Left ventricle myocardium inferior (tissue), 1 donor: ENCODE results near the gene DAB2IP. TPM values are rescaled to one million over a fixed set of nuclear protein-coding genes. Genes with fewer than 3 reads are reported as not detected.
"Not testable (repeated sequence)": the region's sequence is repeated elsewhere in the genome, so short reads cannot be mapped to it uniquely, and the experiment has no call there.

Experiments
- DNase-seq: peaks from one replicate; pipeline ENCODE4 v3.0.0-alpha.2; 2020
- H3K27ac ChIP-seq: fragments of 200-600 bp; replicated peaks from 2 replicates; pipeline ENCODE4 v1.8.0; 2021
- H3K27me3 ChIP-seq: fragments of 200-600 bp; 2 replicates; pipeline ENCODE4 v1.8.0; 2021; ENCODE audit warnings: low read depth
- H3K36me3 ChIP-seq: fragments of 200-600 bp; 2 replicates; pipeline ENCODE4 v1.8.0; 2021
- H3K4me1 ChIP-seq: fragments of 200-600 bp; 2 replicates; pipeline ENCODE4 v1.8.0; 2021
- H3K4me3 ChIP-seq: fragments of 200-600 bp; 2 replicates; pipeline ENCODE4 v1.8.0; 2021; ENCODE audit warnings: mild to moderate bottlenecking, moderate library complexity
- H3K9me3 ChIP-seq: fragments of 200-600 bp; replicated peaks from 2 replicates; pipeline ENCODE4 v1.8.0; 2021
- intact Hi-C: fragments of 100-400 bp; cut with micrococcal nuclease; formaldehyde crosslinking; loops from one replicate; pipeline ENCODE4 v1.11.0; 2022
- total RNA-seq: library from RNA; stranded (reverse); fragmentation: NEBNext Ultra II Directional; extraction: Animal tissue kit (Norgen Biotek cat#: 25700); gene quantifications from one replicate; pipeline ENCODE4 v1.2.1, GENCODE V29; 2021
- TF ChIP-seq, protein P1 (sequence below): fragments of 200-600 bp; IDR thresholded peaks from 2 replicates; pipeline ENCODE4 v1.8.0; 2021; ENCODE audit warnings: antibody characterized with exemption, mild to moderate bottlenecking, borderline replicate concordance
- donor health status: DM: no; HTN: yes; CAD: no; lungs with severe emphysema.

The DAB2IP gene
- total RNA-seq, 1 donor from 2014 or later = 50.7 TPM

DNA sequence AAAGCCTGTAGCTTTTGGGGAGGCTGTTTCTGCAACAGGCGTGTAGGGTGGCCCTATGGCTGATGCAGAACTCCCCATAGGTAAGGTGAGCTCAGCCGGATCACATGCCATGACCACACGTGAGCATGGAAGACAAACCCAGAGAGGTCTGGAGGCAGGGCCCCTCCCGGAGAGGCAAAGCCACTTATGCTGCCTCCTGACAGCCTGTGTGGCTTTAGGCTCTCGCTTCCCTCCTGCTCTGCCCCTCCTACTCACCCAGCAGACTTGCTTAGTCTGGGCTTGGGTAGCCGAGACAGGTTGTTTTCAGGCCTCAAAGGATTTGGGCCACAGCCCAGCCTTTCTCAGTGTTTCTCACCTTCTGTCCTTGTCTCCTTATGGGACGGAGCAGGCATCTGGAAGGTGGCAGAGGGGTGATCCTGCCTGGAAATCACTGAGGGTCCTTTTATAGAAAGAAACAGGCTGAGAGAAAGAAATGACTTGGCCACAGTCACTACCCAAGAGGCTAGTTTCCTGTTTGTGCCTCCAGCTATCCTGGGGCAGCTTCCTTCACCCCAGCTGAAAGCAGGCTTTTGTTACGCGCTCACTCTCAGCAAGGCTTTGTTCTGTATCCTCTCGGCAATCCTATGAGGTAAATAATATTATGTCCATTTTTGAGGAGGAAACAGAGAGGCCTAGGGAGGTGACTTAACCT is 89.9 kb downstream of the DAB2IP start:
- H3K4me3 ChIP-seq = no peak overlapping the region
- no peaks in the 10 kb centered on the region for H3K36me3 ChIP-seq
- no peak for DNase-seq
- intact Hi-C loops = no loop called here
- peak overlapping the region; percentile 99 for H3K27ac ChIP-seq
- no peaks in the 10 kb centered on the region for H3K9me3 ChIP-seq
- no peaks in the 10 kb centered on the region for H3K27me3 ChIP-seq
- peaks cover 99% of the 10 kb centered on the region for H3K4me1 ChIP-seq
- TF ChIP-seq, protein P1, sequence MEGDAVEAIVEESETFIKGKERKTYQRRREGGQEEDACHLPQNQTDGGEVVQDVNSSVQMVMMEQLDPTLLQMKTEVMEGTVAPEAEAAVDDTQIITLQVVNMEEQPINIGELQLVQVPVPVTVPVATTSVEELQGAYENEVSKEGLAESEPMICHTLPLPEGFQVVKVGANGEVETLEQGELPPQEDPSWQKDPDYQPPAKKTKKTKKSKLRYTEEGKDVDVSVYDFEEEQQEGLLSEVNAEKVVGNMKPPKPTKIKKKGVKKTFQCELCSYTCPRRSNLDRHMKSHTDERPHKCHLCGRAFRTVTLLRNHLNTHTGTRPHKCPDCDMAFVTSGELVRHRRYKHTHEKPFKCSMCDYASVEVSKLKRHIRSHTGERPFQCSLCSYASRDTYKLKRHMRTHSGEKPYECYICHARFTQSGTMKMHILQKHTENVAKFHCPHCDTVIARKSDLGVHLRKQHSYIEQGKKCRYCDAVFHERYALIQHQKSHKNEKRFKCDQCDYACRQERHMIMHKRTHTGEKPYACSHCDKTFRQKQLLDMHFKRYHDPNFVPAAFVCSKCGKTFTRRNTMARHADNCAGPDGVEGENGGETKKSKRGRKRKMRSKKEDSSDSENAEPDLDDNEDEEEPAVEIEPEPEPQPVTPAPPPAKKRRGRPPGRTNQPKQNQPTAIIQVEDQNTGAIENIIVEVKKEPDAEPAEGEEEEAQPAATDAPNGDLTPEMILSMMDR = no peak

DNA sequence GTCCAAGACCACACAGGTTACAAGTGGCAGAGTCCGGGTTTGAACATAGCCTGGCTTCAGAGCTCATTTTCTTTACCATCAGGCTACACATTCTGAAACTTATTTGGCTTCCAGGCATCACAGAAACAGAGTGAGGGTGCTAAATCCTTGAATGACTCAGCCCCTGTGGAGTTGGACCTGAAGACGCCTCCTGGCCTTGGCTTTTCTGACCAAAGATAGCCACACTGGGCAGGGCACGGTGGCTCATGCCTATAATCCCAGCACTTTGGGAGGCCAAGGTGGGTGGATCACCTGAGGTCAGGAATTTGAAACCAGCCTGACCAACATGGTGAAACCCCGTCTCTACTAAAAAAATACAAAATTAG is 90.5 kb downstream of the DAB2IP start:
- H3K27ac ChIP-seq = peak overlapping the region; percentile 99
- intact Hi-C loops, H3K9me3 ChIP-seq, DNase-seq, H3K36me3 ChIP-seq, H3K4me3 ChIP-seq, H3K27me3 ChIP-seq: not testable (repeated sequence)
- H3K4me1 ChIP-seq = peaks cover 99% of the 10 kb centered on the region

- H3K4me3 ChIP-seq = peak overlapping the region; percentile 76
- peak overlapping the region; percentile 99 for H3K27ac ChIP-seq
- H3K27me3 ChIP-seq = no peaks in the 10 kb centered on the region
- intact Hi-C loops = no loop called here
- H3K36me3 ChIP-seq = no peaks in the 10 kb centered on the region
- peaks cover 99% of the 10 kb centered on the region for H3K4me1 ChIP-seq
- H3K9me3 ChIP-seq = no peaks in the 10 kb centered on the region
- TF ChIP-seq, protein P1 = no peak
- no peak for DNase-seq
Observed at GRCh38 chr9:121742923-121743322, 91.5 kb downstream of the DAB2IP start.

- Histone ChIP-seq H3K4me1 (peaks cover 99% of the 10 kb centered on the region), H3K27ac (peak overlapping the region; percentile 99), H3K27me3 (no peaks in the 10 kb centered on the region), H3K4me3 (peak overlapping the region; percentile 76), H3K36me3 (no peaks in the 10 kb centered on the region), H3K9me3 (no peaks in the 10 kb centered on the region)
- TF ChIP-seq, protein P1 = peak; percentile 51
- intact Hi-C loops = no loop called here
- DNase-seq = peak; percentile 87
Observed at GRCh38 chr9:121743441-121744001, 92.1 kb downstream of the DAB2IP start.

- DNase-seq = peak; percentile 65
- TF ChIP-seq, protein P1 = peak; percentile 67
- peaks cover 99% of the 10 kb centered on the region for H3K4me1 ChIP-seq
Observed at GRCh38 chr9:121744002-121744686, 92.7 kb downstream of the DAB2IP start.

More at GRCh38 chr9:121744002-121744686, 92.7 kb downstream of the DAB2IP start:
- intact Hi-C loops = no loop called here
- Histone ChIP-seq H3K27me3 (no peaks in the 10 kb centered on the region), H3K27ac (peak overlapping the region; percentile 99), H3K4me3 (peak overlapping the region; percentile 76), H3K36me3 (no peaks in the 10 kb centered on the region), H3K9me3 (no peaks in the 10 kb centered on the region)
